Neural cell (in vitro differentiated cells): Measurements from ENCODE around the gene HSFX4. TPM values are rescaled to one million over a fixed set of nuclear protein-coding genes. Genes with fewer than 3 reads are reported as not detected.

Experiments used
- H2AFZ ChIP-seq: fragments of 200-600, 300-800 bp; sonication (generic), shearing (Covaris generic); 2 replicates; pipeline ENCODE4 v1.6.0; 2014; ENCODE audit warnings: low read depth, mild to moderate bottlenecking, antibody characterized with exemption, low read length, moderate library complexity
- H3F3A ChIP-seq: fragments of 200-600 bp; shearing (Covaris generic); 2 replicates; pipeline ENCODE4 v1.6.1; 2016; ENCODE audit warnings: mild to moderate bottlenecking, moderate library complexity, mixed read lengths, antibody characterized with exemption, low read length; ENCODE audit not compliant: insufficient read depth, poor library complexity, severe bottlenecking
- H3K27ac ChIP-seq: fragments of 200-600, 300-800 bp; sonication (generic), shearing (Covaris generic); 2 replicates; pipeline ENCODE4 v1.5.1; 2014; ENCODE audit warnings: mild to moderate bottlenecking, low read length, moderate library complexity
- H3K27me3 ChIP-seq: fragments of 300-800, 200-600 bp; sonication (generic), shearing (Covaris generic); 2 replicates; pipeline ENCODE4 v1.6.0; 2014; ENCODE audit warnings: mild to moderate bottlenecking, low read depth, low read length, moderate library complexity; ENCODE audit not compliant: insufficient read depth
- H3K36me3 ChIP-seq: fragments of 300-800, 200-600 bp; sonication (generic), shearing (Covaris generic); 2 replicates; pipeline ENCODE4 v1.5.1; 2014; ENCODE audit warnings: mild to moderate bottlenecking, antibody characterized with exemption, low read length, moderate library complexity; ENCODE audit not compliant: insufficient read depth
- H3K4me2 ChIP-seq: fragments of 300-800, 200-600 bp; sonication (generic), shearing (Covaris generic); 2 replicates; pipeline ENCODE4 v1.6.0; 2014; ENCODE audit warnings: mild to moderate bottlenecking, low read length
- H3K4me3 ChIP-seq: fragments of 300-800, 200-600 bp; sonication (generic), shearing (Covaris generic); 2 replicates; pipeline ENCODE4 v1.5.1; 2014; ENCODE audit warnings: mild to moderate bottlenecking, low read length, moderate library complexity
- H3K79me2 ChIP-seq: fragments of 200-600 bp; shearing (Covaris generic); replicated peaks from 2 replicates; pipeline ENCODE4 v1.6.0; 2014; ENCODE audit warnings: mild to moderate bottlenecking, low read length, moderate library complexity; ENCODE audit not compliant: insufficient read depth
- H3K9ac ChIP-seq: fragments of 300-800, 200-600 bp; sonication (generic), shearing (Covaris generic); 2 replicates; pipeline ENCODE4 v1.6.1; 2016; ENCODE audit warnings: mild to moderate bottlenecking, low read length, mixed read lengths
- H3K9me2 ChIP-seq: fragments of 200-600 bp; shearing (Covaris generic); 2 replicates; pipeline ENCODE4 v1.6.1; 2016; ENCODE audit warnings: mild to moderate bottlenecking, low read length, mixed read lengths; ENCODE audit not compliant: insufficient read depth
- H3K9me3 ChIP-seq: fragments of 200-600, 300-800 bp; sonication (generic), shearing (Covaris generic); 2 replicates; pipeline ENCODE4 v1.6.1; 2016; ENCODE audit warnings: mild to moderate bottlenecking, mixed run types, low read length, moderate library complexity, mixed read lengths
- H4K20me1 ChIP-seq: fragments of 200-600 bp; shearing (Covaris generic); 2 replicates; pipeline ENCODE4 v1.6.1; 2016; ENCODE audit warnings: mild to moderate bottlenecking, mixed run types; ENCODE audit not compliant: insufficient read depth
- EP300 ChIP-seq: fragments of 450-650 bp; conservative IDR thresholded peaks from 2 replicates; pipeline ENCODE4 v1.6.1; 2014; ENCODE audit warnings: antibody characterized with exemption, mild to moderate bottlenecking, moderate library complexity; ENCODE audit not compliant: poor library complexity, severe bottlenecking
- EZH2 ChIP-seq: fragments of 200-600, 300-800 bp; shearing (Covaris generic), sonication (generic); IDR thresholded peaks from 2 replicates; pipeline ENCODE4 v1.6.1; 2014; ENCODE audit warnings: antibody characterized with exemption, low read length, borderline replicate concordance, mild to moderate bottlenecking; ENCODE audit not compliant: insufficient read depth, poor library complexity, severe bottlenecking
- MXI1 ChIP-seq: fragments of 450-650 bp; conservative IDR thresholded peaks from 2 replicates; pipeline ENCODE4 v1.6.1; 2014; ENCODE audit warnings: antibody characterized with exemption, mild to moderate bottlenecking; ENCODE audit not compliant: poor library complexity, severe bottlenecking
- POLR2AphosphoS5 ChIP-seq: IDR thresholded peaks from 2 replicates; pipeline ENCODE4 v1.6.1; 2012
- RAD21 ChIP-seq: fragments of 450-650 bp; conservative IDR thresholded peaks from 2 replicates; pipeline ENCODE4 v1.6.1; 2014; ENCODE audit warnings: antibody characterized with exemption, mild to moderate bottlenecking, moderate library complexity
- SMC3 ChIP-seq: fragments of 450-650 bp; conservative IDR thresholded peaks from 2 replicates; pipeline ENCODE4 v1.6.1; 2014; ENCODE audit warnings: antibody characterized with exemption, mild to moderate bottlenecking, moderate library complexity; ENCODE audit not compliant: poor library complexity
- TAF1 ChIP-seq: IDR thresholded peaks from 2 replicates; pipeline ENCODE4 v1.6.1; 2012; ENCODE audit warnings: low read depth
- polyA plus RNA-seq: library from polyadenylated mRNA; depleted of rRNA; stranded (reverse); fragments of >200 nt; gene quantifications from 2 replicates; pipeline ENCODE4 v1.2.3, GENCODE V29; 2014
- TF ChIP-seq, protein P1 (sequence below): IDR thresholded peaks from 2 replicates; pipeline ENCODE4 v1.6.1; 2012; ENCODE audit warnings: borderline replicate concordance
- TF ChIP-seq, protein P2 (sequence below): fragments of 450-650 bp; IDR thresholded peaks from 2 replicates; pipeline ENCODE4 v1.5.1; 2014; ENCODE audit warnings: antibody characterized with exemption, mild to moderate bottlenecking, moderate library complexity; ENCODE audit not compliant: poor library complexity, severe bottlenecking

HSFX4 gene
- polyA plus RNA-seq, 1 donor from 2014 or later, result not detected

DNA sequence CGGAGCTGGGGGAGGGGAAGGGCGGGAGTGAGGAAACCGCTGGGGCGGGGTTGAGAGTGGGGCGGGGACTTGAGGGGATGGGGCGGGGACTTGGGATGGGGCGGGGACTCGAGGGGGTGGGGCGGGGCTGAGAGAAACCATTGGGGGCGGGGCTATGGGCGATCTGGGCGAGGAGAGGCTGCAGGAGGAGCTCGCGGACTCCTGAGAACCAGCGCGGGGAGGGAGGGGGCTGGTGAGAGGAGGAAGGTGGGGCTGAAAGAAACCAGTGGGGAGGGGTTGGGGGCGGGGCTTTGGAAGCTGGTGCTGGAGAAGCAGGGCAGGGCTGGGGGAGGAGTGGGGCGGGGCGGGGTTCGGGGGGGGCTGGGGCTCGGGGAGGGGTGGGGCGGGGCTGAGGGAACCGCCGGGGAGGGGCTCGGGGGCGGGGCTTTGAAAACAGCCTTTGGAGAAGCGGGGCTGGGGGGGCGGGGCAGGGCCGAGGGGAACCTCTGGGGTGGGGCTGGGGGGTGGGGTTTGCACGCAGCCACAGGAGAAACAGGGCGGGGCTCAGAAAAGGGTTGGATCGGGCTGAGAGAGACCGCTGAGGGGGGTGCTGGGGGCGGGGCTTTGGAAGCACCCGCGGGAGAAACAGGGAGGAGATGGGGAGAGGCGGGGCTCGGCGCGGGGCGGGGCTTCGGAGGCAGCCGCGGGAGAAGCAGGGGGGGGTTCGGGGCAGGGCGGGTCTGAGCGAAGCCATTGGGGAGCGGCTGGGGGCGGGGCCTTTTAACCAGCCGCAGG is 9.7 kb downstream of the HSFX4 start:
- H3F3A ChIP-seq, result no peaks in the 10 kb centered on the region
- no peak overlapping the region for H3K4me2 ChIP-seq
- H3K9ac ChIP-seq, result peak overlapping the region; percentile 72

DNA sequence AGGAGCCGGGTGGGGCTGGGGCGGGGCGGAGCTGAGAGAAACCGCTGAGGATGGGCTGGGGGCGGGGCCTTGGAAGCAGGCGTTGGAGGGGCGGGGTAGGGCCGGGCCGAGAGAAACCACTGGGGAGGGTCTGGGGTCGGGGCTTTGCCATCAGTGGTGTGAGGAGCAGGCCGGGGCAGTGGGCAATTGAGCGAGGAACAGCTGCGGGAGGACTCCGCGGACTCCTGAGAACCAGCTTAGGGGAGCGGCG is 10.2 kb downstream of the HSFX4 start:
- H3K4me2 ChIP-seq, result no peak overlapping the region
- H2AFZ ChIP-seq, result no peak overlapping the region
- no peaks in the 10 kb centered on the region for H3K36me3 ChIP-seq
- peak overlapping the region; percentile 69 for H3K4me3 ChIP-seq
- H3K79me2 ChIP-seq, result peaks cover 5% of the 10 kb centered on the region
- H3K27ac ChIP-seq, result peak overlapping the region; percentile 88
- no peaks in the 10 kb centered on the region for H4K20me1 ChIP-seq
- TF ChIP-seq, protein P1, sequence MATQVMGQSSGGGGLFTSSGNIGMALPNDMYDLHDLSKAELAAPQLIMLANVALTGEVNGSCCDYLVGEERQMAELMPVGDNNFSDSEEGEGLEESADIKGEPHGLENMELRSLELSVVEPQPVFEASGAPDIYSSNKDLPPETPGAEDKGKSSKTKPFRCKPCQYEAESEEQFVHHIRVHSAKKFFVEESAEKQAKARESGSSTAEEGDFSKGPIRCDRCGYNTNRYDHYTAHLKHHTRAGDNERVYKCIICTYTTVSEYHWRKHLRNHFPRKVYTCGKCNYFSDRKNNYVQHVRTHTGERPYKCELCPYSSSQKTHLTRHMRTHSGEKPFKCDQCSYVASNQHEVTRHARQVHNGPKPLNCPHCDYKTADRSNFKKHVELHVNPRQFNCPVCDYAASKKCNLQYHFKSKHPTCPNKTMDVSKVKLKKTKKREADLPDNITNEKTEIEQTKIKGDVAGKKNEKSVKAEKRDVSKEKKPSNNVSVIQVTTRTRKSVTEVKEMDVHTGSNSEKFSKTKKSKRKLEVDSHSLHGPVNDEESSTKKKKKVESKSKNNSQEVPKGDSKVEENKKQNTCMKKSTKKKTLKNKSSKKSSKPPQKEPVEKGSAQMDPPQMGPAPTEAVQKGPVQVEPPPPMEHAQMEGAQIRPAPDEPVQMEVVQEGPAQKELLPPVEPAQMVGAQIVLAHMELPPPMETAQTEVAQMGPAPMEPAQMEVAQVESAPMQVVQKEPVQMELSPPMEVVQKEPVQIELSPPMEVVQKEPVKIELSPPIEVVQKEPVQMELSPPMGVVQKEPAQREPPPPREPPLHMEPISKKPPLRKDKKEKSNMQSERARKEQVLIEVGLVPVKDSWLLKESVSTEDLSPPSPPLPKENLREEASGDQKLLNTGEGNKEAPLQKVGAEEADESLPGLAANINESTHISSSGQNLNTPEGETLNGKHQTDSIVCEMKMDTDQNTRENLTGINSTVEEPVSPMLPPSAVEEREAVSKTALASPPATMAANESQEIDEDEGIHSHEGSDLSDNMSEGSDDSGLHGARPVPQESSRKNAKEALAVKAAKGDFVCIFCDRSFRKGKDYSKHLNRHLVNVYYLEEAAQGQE, result no peak
- TF ChIP-seq RAD21 (no peak), MXI1 (no peak), EP300 (no peak), EZH2 (no peak)
- TF ChIP-seq, protein P2, sequence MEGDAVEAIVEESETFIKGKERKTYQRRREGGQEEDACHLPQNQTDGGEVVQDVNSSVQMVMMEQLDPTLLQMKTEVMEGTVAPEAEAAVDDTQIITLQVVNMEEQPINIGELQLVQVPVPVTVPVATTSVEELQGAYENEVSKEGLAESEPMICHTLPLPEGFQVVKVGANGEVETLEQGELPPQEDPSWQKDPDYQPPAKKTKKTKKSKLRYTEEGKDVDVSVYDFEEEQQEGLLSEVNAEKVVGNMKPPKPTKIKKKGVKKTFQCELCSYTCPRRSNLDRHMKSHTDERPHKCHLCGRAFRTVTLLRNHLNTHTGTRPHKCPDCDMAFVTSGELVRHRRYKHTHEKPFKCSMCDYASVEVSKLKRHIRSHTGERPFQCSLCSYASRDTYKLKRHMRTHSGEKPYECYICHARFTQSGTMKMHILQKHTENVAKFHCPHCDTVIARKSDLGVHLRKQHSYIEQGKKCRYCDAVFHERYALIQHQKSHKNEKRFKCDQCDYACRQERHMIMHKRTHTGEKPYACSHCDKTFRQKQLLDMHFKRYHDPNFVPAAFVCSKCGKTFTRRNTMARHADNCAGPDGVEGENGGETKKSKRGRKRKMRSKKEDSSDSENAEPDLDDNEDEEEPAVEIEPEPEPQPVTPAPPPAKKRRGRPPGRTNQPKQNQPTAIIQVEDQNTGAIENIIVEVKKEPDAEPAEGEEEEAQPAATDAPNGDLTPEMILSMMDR, result no peak
- H3K9me2 ChIP-seq, result no peaks in the 10 kb centered on the region
- no peaks in the 10 kb centered on the region for H3K9me3 ChIP-seq
- peak overlapping the region; percentile 72 for H3K9ac ChIP-seq
- H3F3A ChIP-seq, result no peaks in the 10 kb centered on the region
- no peaks in the 10 kb centered on the region for H3K27me3 ChIP-seq

More for the DNA sequence above, 9.7 kb downstream of the HSFX4 start:
- Histone ChIP-seq H3K36me3 (no peaks in the 10 kb centered on the region), H3K9me2 (no peaks in the 10 kb centered on the region), H3K4me3 (peak overlapping the region; percentile 88), H2AFZ (no peak overlapping the region), H3K79me2 (peaks cover 5% of the 10 kb centered on the region), H4K20me1 (no peaks in the 10 kb centered on the region), H3K9me3 (no peaks in the 10 kb centered on the region), H3K27me3 (no peaks in the 10 kb centered on the region), H3K27ac (peak overlapping the region; percentile 12)
- no peak for TF ChIP-seq POLR2AphosphoS5
- no peak for TF ChIP-seq RAD21
- TF ChIP-seq MXI1, result no peak
- TF ChIP-seq EZH2, result no peak
- no peak for TF ChIP-seq SMC3
- TF ChIP-seq, protein P1, result no peak
- TF ChIP-seq, protein P2, result no peak
- no peak for TF ChIP-seq TAF1
